GM23338 (cell line): ENCODE results near the gene BIRC7. TPM values are rescaled to one million over a fixed set of nuclear protein-coding genes. Genes with fewer than 3 reads are reported as not detected.

Experiments used
- ATAC-seq: fragments of 200-7000 bp; cut with Tn5 transposase; 3 replicates; pipeline ENCODE4 v1.9.1; 2020
- DNase-seq: peaks from one replicate; pipeline ENCODE4 v3.0.0-alpha.2; 2015; ENCODE audit warnings: low spot score
- H2AFZ ChIP-seq: fragments of 200-600 bp; sonication (generic); 2 replicates; pipeline ENCODE4 v1.8.0; 2016; ENCODE audit warnings: antibody characterized with exemption, mild to moderate bottlenecking, moderate library complexity
- H3F3A ChIP-seq: fragments of 200-600 bp; sonication (generic); replicated peaks from 2 replicates; pipeline ENCODE4 v1.8.0; 2017; ENCODE audit warnings: antibody characterized with exemption, mixed run types, low read depth
- H3K27ac ChIP-seq: fragments of 200-600 bp; sonication (generic); 2 replicates; pipeline ENCODE4 v1.6.1; 2016; ENCODE audit warnings: low read depth
- H3K27me3 ChIP-seq: fragments of 200-600 bp; sonication (generic); 2 replicates; pipeline ENCODE4 v1.8.0; 2016; ENCODE audit warnings: mild to moderate bottlenecking, mixed run types, moderate library complexity; ENCODE audit not compliant: insufficient read depth
- H3K36me3 ChIP-seq: fragments of 200-600 bp; sonication (generic); 2 replicates; pipeline ENCODE4 v1.8.0; 2016; ENCODE audit warnings: mild to moderate bottlenecking; ENCODE audit not compliant: insufficient read depth
- H3K4me1 ChIP-seq: fragments of 200-600 bp; sonication (generic); 2 replicates; pipeline ENCODE4 v1.8.0; 2016; ENCODE audit warnings: mild to moderate bottlenecking, moderate library complexity; ENCODE audit not compliant: insufficient read depth
- H3K4me2 ChIP-seq: fragments of 200-600 bp; sonication (generic); 2 replicates; pipeline ENCODE4 v1.7.1; 2017; ENCODE audit warnings: mixed run types
- H3K4me3 ChIP-seq: fragments of 200-600 bp; sonication (generic); 2 replicates; pipeline ENCODE4 v1.6.1; 2016; ENCODE audit warnings: mixed run types
- H3K79me2 ChIP-seq: fragments of 200-600 bp; sonication (generic); replicated peaks from 2 replicates; pipeline ENCODE4 v1.8.0; 2017; ENCODE audit warnings: mild to moderate bottlenecking; ENCODE audit not compliant: insufficient read depth
- H3K9me2 ChIP-seq: fragments of 200-600 bp; sonication (generic); 2 replicates; pipeline ENCODE4 v1.8.0; 2017; ENCODE audit not compliant: insufficient read depth
- H4K20me1 ChIP-seq: fragments of 200-600 bp; sonication (generic); replicated peaks from 2 replicates; pipeline ENCODE4 v1.8.0; 2017; ENCODE audit warnings: mild to moderate bottlenecking; ENCODE audit not compliant: insufficient read depth
- H3K27ac Mint-ChIP-seq: 2 replicates; pipeline ENCODE4 v1.8.0; 2020; ENCODE audit warnings: inconsistent platforms, mild to moderate bottlenecking, moderate library complexity, mixed read lengths
- H3K27me3 Mint-ChIP-seq: 3 replicates; pipeline ENCODE4 v1.8.0; 2022; ENCODE audit warnings: low read depth, mild to moderate bottlenecking, moderate library complexity, mixed read lengths, inconsistent platforms; ENCODE audit not compliant: insufficient read depth, poor library complexity
- H3K36me3 Mint-ChIP-seq: 3 replicates; pipeline ENCODE4 v1.8.0; 2021; ENCODE audit warnings: low read depth, mild to moderate bottlenecking, inconsistent platforms, moderate library complexity, mixed read lengths
- H3K4me1 Mint-ChIP-seq: 3 replicates; pipeline ENCODE4 v1.8.0; 2020; ENCODE audit warnings: mild to moderate bottlenecking, inconsistent platforms, mixed read lengths
- H3K4me3 Mint-ChIP-seq: 3 replicates; pipeline ENCODE4 v1.8.0; 2021; ENCODE audit warnings: moderate library complexity, mild to moderate bottlenecking, inconsistent platforms, mixed read lengths
- H3K9me3 Mint-ChIP-seq: 3 replicates; pipeline ENCODE4 v1.8.0; 2020; ENCODE audit warnings: moderate library complexity, mild to moderate bottlenecking, inconsistent platforms, mixed read lengths
- CREB1 ChIP-seq: fragments of 250-450 bp; sonication (Bioruptor Pico); IDR thresholded peaks from 2 replicates; pipeline ENCODE4 v1.5.0; 2020; ENCODE audit warnings: low read depth, mild to moderate bottlenecking, moderate library complexity
- ETS1 ChIP-seq: IDR thresholded peaks from 2 replicates; pipeline ENCODE4 v1.6.1; 2016; ENCODE audit warnings: antibody characterized with exemption
- EZH2 ChIP-seq: fragments of 200-600 bp; sonication (generic); IDR thresholded peaks from one replicate; pipeline ENCODE4 v1.8.0; 2017; ENCODE audit warnings: antibody characterized with exemption, mild to moderate bottlenecking, low read depth; ENCODE audit not compliant: unreplicated experiment
- EZH2phosphoT487 ChIP-seq: fragments of 200-600 bp; sonication (generic); IDR thresholded peaks from one replicate; pipeline ENCODE4 v1.8.1; 2018; ENCODE audit warnings: antibody characterized with exemption; ENCODE audit not compliant: unreplicated experiment
- JUNB ChIP-seq: IDR thresholded peaks from one replicate; pipeline ENCODE4 v1.6.1; 2016; ENCODE audit warnings: antibody characterized with exemption; ENCODE audit not compliant: unreplicated experiment
- NANOG ChIP-seq: IDR thresholded peaks from 2 replicates; pipeline ENCODE4 v1.6.1; 2016; ENCODE audit warnings: antibody characterized with exemption, borderline replicate concordance
- POLR2AphosphoS5 ChIP-seq: IDR thresholded peaks from 2 replicates; pipeline ENCODE4 v1.6.1; 2016; ENCODE audit warnings: antibody characterized with exemption, low read depth
- ZNF114 ChIP-seq: fragments of 250-450 bp; sonication (Bioruptor Pico); IDR thresholded peaks from 2 replicates; pipeline ENCODE4 v1.5.0; 2020; ENCODE audit warnings: mild to moderate bottlenecking, moderate library complexity
- ZNF331 ChIP-seq: fragments of 250-450 bp; sonication (Bioruptor Pico); IDR thresholded peaks from 2 replicates; pipeline ENCODE4 v1.5.0; 2020; ENCODE audit warnings: low read depth, mild to moderate bottlenecking, moderate library complexity
- polyA plus RNA-seq: library from polyadenylated mRNA; unstranded; fragments of >200 nt; fragmentation: Nextera tagmentation; extraction: Ambion mirVana; gene quantifications from 2 replicates; pipeline ENCODE4 v1.2.1, GENCODE V29; 2016
- total RNA-seq: library from RNA; depleted of rRNA; stranded (reverse); fragments of >200 nt; shearing (Covaris generic); gene quantifications from 2 replicates; pipeline ENCODE4 v1.2.3, GENCODE V29; 2014
- TF ChIP-seq, protein P1 (sequence below): IDR thresholded peaks from one replicate; pipeline ENCODE4 v1.6.1; 2018; ENCODE audit warnings: antibody characterized with exemption; ENCODE audit not compliant: unreplicated experiment
- TF ChIP-seq, protein P2 (sequence below): fragments of 250-450 bp; sonication (Bioruptor Pico); IDR thresholded peaks from 2 replicates; pipeline ENCODE4 v1.5.0; 2020; ENCODE audit warnings: mild to moderate bottlenecking, moderate library complexity

Gene BIRC7
- total and polyA plus RNA-seq, 2 experiments from 2014 or later: 0.16 to 0.24 TPM

DNA sequence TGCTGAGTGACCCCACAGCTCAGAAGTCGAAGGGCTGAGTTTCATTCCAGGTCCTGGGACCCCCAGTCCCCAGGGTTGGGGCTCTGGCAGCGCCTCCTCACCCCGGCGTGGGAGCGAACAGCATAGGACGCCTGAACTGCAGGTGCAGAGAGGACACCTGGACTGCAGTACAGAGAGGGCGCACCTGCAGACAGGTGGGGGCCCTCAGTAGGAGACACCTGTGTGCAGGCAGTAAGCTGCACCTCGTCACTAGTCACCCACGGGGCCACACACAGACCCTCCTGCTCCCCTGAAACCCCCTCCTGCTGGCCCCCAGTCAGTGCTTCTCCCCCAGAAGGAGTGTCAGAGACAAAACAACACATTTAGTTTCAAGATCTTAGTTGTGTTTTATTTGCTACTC lies 27.1 kb downstream of the BIRC7 start:
- H3K4me3 ChIP-seq: no peak overlapping the region
- H2AFZ ChIP-seq: no peak overlapping the region
- no peak overlapping the region for H3K4me2 ChIP-seq
- no peaks in the 10 kb centered on the region; the same call in 1 of the 2 replicates for H3K4me1 ChIP-seq
- H3K79me2 ChIP-seq: no peaks in the 10 kb centered on the region
- no peak overlapping the region for H3K27ac ChIP-seq
- H3K36me3 ChIP-seq: no peaks in the 10 kb centered on the region
- H3K27me3 ChIP-seq: no peaks in the 10 kb centered on the region
- H3K4me3 Mint-ChIP-seq: no peak overlapping the region
- H4K20me1 ChIP-seq: no peaks in the 10 kb centered on the region
- H3K9me2 ChIP-seq: no peaks in the 10 kb centered on the region
- TF ChIP-seq EZH2phosphoT487: no peak
- no peak for TF ChIP-seq ETS1
- no peak for TF ChIP-seq NANOG
- no peak for TF ChIP-seq ZNF331 (CRISPR knock-in tag)
- TF ChIP-seq, protein P1, sequence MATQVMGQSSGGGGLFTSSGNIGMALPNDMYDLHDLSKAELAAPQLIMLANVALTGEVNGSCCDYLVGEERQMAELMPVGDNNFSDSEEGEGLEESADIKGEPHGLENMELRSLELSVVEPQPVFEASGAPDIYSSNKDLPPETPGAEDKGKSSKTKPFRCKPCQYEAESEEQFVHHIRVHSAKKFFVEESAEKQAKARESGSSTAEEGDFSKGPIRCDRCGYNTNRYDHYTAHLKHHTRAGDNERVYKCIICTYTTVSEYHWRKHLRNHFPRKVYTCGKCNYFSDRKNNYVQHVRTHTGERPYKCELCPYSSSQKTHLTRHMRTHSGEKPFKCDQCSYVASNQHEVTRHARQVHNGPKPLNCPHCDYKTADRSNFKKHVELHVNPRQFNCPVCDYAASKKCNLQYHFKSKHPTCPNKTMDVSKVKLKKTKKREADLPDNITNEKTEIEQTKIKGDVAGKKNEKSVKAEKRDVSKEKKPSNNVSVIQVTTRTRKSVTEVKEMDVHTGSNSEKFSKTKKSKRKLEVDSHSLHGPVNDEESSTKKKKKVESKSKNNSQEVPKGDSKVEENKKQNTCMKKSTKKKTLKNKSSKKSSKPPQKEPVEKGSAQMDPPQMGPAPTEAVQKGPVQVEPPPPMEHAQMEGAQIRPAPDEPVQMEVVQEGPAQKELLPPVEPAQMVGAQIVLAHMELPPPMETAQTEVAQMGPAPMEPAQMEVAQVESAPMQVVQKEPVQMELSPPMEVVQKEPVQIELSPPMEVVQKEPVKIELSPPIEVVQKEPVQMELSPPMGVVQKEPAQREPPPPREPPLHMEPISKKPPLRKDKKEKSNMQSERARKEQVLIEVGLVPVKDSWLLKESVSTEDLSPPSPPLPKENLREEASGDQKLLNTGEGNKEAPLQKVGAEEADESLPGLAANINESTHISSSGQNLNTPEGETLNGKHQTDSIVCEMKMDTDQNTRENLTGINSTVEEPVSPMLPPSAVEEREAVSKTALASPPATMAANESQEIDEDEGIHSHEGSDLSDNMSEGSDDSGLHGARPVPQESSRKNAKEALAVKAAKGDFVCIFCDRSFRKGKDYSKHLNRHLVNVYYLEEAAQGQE: no peak
- TF ChIP-seq CREB1 (CRISPR knock-in tag): no peak
- TF ChIP-seq POLR2AphosphoS5: no peak
- no peak for TF ChIP-seq EZH2
- TF ChIP-seq ZNF114 (CRISPR knock-in tag): no peak
- TF ChIP-seq, protein P2, sequence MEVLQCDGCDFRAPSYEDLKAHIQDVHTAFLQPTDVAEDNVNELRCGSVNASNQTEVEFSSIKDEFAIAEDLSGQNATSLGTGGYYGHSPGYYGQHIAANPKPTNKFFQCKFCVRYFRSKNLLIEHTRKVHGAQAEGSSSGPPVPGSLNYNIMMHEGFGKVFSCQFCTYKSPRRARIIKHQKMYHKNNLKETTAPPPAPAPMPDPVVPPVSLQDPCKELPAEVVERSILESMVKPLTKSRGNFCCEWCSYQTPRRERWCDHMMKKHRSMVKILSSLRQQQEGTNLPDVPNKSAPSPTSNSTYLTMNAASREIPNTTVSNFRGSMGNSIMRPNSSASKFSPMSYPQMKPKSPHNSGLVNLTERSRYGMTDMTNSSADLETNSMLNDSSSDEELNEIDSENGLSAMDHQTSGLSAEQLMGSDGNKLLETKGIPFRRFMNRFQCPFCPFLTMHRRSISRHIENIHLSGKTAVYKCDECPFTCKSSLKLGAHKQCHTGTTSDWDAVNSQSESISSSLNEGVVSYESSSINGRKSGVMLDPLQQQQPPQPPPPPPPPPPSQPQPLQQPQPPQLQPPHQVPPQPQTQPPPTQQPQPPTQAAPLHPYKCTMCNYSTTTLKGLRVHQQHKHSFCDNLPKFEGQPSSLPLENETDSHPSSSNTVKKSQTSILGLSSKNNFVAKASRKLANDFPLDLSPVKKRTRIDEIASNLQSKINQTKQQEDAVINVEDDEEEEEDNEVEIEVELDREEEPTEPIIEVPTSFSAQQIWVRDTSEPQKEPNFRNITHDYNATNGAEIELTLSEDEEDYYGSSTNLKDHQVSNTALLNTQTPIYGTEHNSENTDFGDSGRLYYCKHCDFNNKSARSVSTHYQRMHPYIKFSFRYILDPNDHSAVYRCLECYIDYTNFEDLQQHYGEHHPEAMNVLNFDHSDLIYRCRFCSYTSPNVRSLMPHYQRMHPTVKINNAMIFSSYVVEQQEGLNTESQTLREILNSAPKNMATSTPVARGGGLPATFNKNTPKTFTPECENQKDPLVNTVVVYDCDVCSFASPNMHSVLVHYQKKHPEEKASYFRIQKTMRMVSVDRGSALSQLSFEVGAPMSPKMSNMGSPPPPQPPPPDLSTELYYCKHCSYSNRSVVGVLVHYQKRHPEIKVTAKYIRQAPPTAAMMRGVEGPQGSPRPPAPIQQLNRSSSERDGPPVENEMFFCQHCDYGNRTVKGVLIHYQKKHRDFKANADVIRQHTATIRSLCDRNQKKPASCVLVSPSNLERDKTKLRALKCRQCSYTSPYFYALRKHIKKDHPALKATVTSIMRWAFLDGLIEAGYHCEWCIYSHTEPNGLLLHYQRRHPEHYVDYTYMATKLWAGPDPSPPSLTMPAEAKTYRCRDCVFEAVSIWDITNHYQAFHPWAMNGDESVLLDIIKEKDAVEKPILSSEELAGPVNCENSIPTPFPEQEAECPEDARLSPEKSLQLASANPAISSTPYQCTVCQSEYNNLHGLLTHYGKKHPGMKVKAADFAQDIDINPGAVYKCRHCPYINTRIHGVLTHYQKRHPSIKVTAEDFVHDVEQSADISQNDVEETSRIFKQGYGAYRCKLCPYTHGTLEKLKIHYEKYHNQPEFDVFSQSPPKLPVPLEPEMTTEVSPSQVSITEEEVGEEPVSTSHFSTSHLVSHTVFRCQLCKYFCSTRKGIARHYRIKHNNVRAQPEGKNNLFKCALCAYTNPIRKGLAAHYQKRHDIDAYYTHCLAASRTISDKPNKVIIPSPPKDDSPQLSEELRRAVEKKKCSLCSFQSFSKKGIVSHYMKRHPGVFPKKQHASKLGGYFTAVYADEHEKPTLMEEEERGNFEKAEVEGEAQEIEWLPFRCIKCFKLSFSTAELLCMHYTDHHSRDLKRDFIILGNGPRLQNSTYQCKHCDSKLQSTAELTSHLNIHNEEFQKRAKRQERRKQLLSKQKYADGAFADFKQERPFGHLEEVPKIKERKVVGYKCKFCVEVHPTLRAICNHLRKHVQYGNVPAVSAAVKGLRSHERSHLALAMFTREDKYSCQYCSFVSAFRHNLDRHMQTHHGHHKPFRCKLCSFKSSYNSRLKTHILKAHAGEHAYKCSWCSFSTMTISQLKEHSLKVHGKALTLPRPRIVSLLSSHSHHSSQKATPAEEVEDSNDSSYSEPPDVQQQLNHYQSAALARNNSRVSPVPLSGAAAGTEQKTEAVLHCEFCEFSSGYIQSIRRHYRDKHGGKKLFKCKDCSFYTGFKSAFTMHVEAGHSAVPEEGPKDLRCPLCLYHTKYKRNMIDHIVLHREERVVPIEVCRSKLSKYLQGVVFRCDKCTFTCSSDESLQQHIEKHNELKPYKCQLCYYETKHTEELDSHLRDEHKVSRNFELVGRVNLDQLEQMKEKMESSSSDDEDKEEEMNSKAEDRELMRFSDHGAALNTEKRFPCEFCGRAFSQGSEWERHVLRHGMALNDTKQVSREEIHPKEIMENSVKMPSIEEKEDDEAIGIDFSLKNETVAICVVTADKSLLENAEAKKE: no peak
- TF ChIP-seq JUNB: no peak
- no peaks in the 10 kb centered on the region for H3F3A ChIP-seq
- H3K9me3 Mint-ChIP-seq: no peaks in the 10 kb centered on the region
- H3K27me3 Mint-ChIP-seq: peaks cover 25% of the 10 kb centered on the region
- no peak for DNase-seq
- ATAC-seq: no peak
- peak overlapping the region; percentile 16; the same call in 1 of the 2 replicates for H3K27ac Mint-ChIP-seq
- peaks cover 11% of the 10 kb centered on the region for H3K4me1 Mint-ChIP-seq
- H3K36me3 Mint-ChIP-seq: no peaks in the 10 kb centered on the region
